HCT116 (cell line): Measurements from ENCODE around the gene KCNA2. TPM values are rescaled to one million over a fixed set of nuclear protein-coding genes. Genes with fewer than 3 reads are reported as not detected.

Experiments
- ATAC-seq: fragments of 200-7000 bp; cut with Tn5 transposase; 2 replicates; pipeline ENCODE4 v1.9.1; 2020; ENCODE audit warnings: mild to moderate bottlenecking, moderate library complexity
- BruUV-seq: library from RNA; stranded (reverse); fragments of 400-500 nt; replicated peaks from 2 replicates; lab custom pipeline; 2021; lab: Mats Ljungman, UMichigan
- CTCF ChIA-PET: fragments of 300-600 bp; sonication (Branson Sonifier 250); formaldehyde crosslinking; loops from one replicate; lab custom pipeline; 2021; ENCODE audit warnings: antibody characterized with exemption; lab: Charles Lee
- POLR2A ChIA-PET: fragments of 300-600, 350-600 bp; sonication (Branson Sonifier 250); formaldehyde crosslinking; loops from one replicate; lab custom pipeline; 2021; ENCODE audit warnings: antibody characterized with exemption; lab: Charles Lee
- RAD21 ChIA-PET, 2 experiments: fragments of 300-600 bp; sonication (Branson Sonifier 250); formaldehyde crosslinking; loops; one replicate each; lab custom pipeline; 2023; ENCODE audit warnings: low total read pairs in 2 of 2; ENCODE audit not compliant: uncharacterized antibody in 2 of 2, unreplicated experiment in 2 of 2, low non-redundant PET in 1 of 2; lab: Charles Lee
- DNase-seq: peaks from one replicate; pipeline ENCODE4 v3.0.0-alpha.2; 2010; ENCODE audit warnings: low read depth, low spot score
- H2AFZ ChIP-seq: fragments of 200-600 bp; shearing (Covaris generic), sonication (generic); 2 replicates; pipeline ENCODE4 v1.6.1; 2017; ENCODE audit warnings: low read depth, mixed run types, mixed read lengths, antibody characterized with exemption, low read length; ENCODE audit not compliant: poor library complexity, severe bottlenecking
- H3K27ac ChIP-seq: 2 replicates; pipeline ENCODE4 v1.5.1; 2012; ENCODE audit warnings: low read depth, low read length
- H3K27me3 ChIP-seq: fragments of 200-600 bp; sonication (generic); 2 replicates; pipeline ENCODE4 v1.6.1; 2016; ENCODE audit warnings: mixed run types, low read length, mixed read lengths; ENCODE audit not compliant: insufficient read depth
- H3K36me3 ChIP-seq, 2 experiments: fragments of 200-500 bp in 1 of 2; fragments of 200-600 bp in 1 of 2; sonication (Bioruptor generic) in 1 of 2; sonication (generic) in 1 of 2; 2 replicates each; pipeline versions ENCODE4 v1.5.1 to v1.6.1; 2014 to 2016; ENCODE audit warnings: low read length in 2 of 2, inconsistent platforms in 1 of 2, mixed read lengths in 1 of 2, mixed run types in 1 of 2; ENCODE audit not compliant: insufficient read depth in 2 of 2, control insufficient read depth in 1 of 2
- H3K4me1 ChIP-seq, 2 experiments: fragments of 200-600 bp in 1 of 2; sonication (generic) in 1 of 2; 2 replicates each; pipeline versions ENCODE4 v1.5.1 to v1.6.1; 2012 to 2017; ENCODE audit warnings: low read length in 2 of 2, inconsistent platforms in 1 of 2, mild to moderate bottlenecking in 1 of 2, mixed read lengths in 1 of 2, mixed run types in 1 of 2, moderate library complexity in 1 of 2; ENCODE audit not compliant: insufficient read depth in 2 of 2, control insufficient read depth in 1 of 2
- H3K4me2 ChIP-seq: fragments of 200-600 bp; sonication (generic); 2 replicates; pipeline ENCODE4 v1.6.1; 2017; ENCODE audit warnings: mixed run types, low read length, mixed read lengths
- H3K4me3 ChIP-seq, 2 experiments: fragments of 200-600 bp in 1 of 2; sonication (generic) in 1 of 2; replicated peaks in 1 of 2; 2 replicates each; pipeline ENCODE4 v1.5.1; 2011 to 2016; ENCODE audit warnings: low read length in 2 of 2, control low read depth in 1 of 2, low read depth in 1 of 2, mild to moderate bottlenecking in 1 of 2, mixed read lengths in 1 of 2, mixed run types in 1 of 2
- H3K79me2 ChIP-seq: fragments of 200-600 bp; sonication (generic); 2 replicates; pipeline ENCODE4 v1.6.1; 2017; ENCODE audit warnings: mild to moderate bottlenecking, mixed run types, low read length, moderate library complexity, mixed read lengths; ENCODE audit not compliant: insufficient read depth
- H3K9ac ChIP-seq: fragments of 200-600 bp; sonication (generic); 2 replicates; pipeline ENCODE4 v1.6.1; 2016; ENCODE audit warnings: low read length, mixed read lengths
- H3K9me2 ChIP-seq: fragments of 200-600 bp; sonication (generic), shearing (Covaris generic); 2 replicates; pipeline ENCODE4 v1.6.1; 2017; ENCODE audit warnings: mixed run types, mild to moderate bottlenecking, moderate library complexity; ENCODE audit not compliant: insufficient read depth
- H3K9me3 ChIP-seq, 2 experiments: fragments of 200-500 bp in 1 of 2; fragments of 200-600 bp in 1 of 2; sonication (Bioruptor generic) in 1 of 2; sonication (generic) in 1 of 2; 2 replicates each; pipeline ENCODE4 v1.6.1; 2014 to 2017; ENCODE audit warnings: low read length in 2 of 2, mixed read lengths in 2 of 2, inconsistent platforms in 1 of 2, low read depth in 1 of 2, mild to moderate bottlenecking in 1 of 2, mixed run types in 1 of 2, moderate library complexity in 1 of 2; ENCODE audit not compliant: control insufficient read depth in 1 of 2, insufficient read depth in 1 of 2
- H4K20me1 ChIP-seq: fragments of 200-600 bp; sonication (generic), shearing (Covaris generic); 2 replicates; pipeline ENCODE4 v1.6.1; 2017; ENCODE audit warnings: mixed run types, mild to moderate bottlenecking, moderate library complexity; ENCODE audit not compliant: insufficient read depth
- CTCF ChIP-seq, 3 experiments: fragments of 200-600 bp in 1 of 3; sonication (generic) in 1 of 3; IDR thresholded peaks in 2 of 3; conservative IDR thresholded peaks in 1 of 3; 2 replicates each; pipeline ENCODE4 v1.5.1; 2012 to 2017; ENCODE audit warnings: low read depth in 2 of 3, low read length in 2 of 3, antibody characterized with exemption in 1 of 3, borderline replicate concordance in 1 of 3, control low read depth in 1 of 3, mild to moderate bottlenecking in 1 of 3, mixed read lengths in 1 of 3, mixed run types in 1 of 3, moderate library complexity in 1 of 3; ENCODE audit not compliant: insufficient read depth in 1 of 3
- EGR1 ChIP-seq: IDR thresholded peaks from 2 replicates; pipeline ENCODE4 v1.6.1; 2012; ENCODE audit warnings: low read depth
- ELF1 ChIP-seq: IDR thresholded peaks from 2 replicates; pipeline ENCODE4 v1.6.1; 2012; ENCODE audit warnings: low read depth, borderline replicate concordance
- FOSL1 ChIP-seq: IDR thresholded peaks from 2 replicates; pipeline ENCODE4 v1.6.1; 2012; ENCODE audit warnings: low read depth
- MAX ChIP-seq: IDR thresholded peaks from 2 replicates; pipeline ENCODE4 v1.6.1; 2012
- POLR2A ChIP-seq: IDR thresholded peaks from 2 replicates; pipeline ENCODE4 v1.7.0; 2011; ENCODE audit warnings: borderline replicate concordance; ENCODE audit not compliant: insufficient read depth, insufficient read length; ENCODE audit errors: extremely low read depth
- SIN3A ChIP-seq: IDR thresholded peaks from 2 replicates; pipeline ENCODE4 v1.6.1; 2012; ENCODE audit warnings: low read depth
- SP1 ChIP-seq: IDR thresholded peaks from 2 replicates; pipeline ENCODE4 v1.6.1; 2012; ENCODE audit warnings: low read depth
- SRF ChIP-seq: IDR thresholded peaks from 2 replicates; pipeline ENCODE4 v1.6.1; 2012; ENCODE audit warnings: low read depth
- TCF7L2 ChIP-seq: IDR thresholded peaks from 2 replicates; pipeline ENCODE4 v1.7.0; 2011; ENCODE audit warnings: borderline replicate concordance, inconsistent platforms; ENCODE audit not compliant: insufficient read depth, insufficient read length; ENCODE audit errors: extremely low read depth
- ZFX ChIP-seq: fragments of 450-650 bp; IDR thresholded peaks from 2 replicates; pipeline ENCODE4 v1.6.1; 2017
- ZNF274 ChIP-seq: fragments of 200-500 bp; sonication (Bioruptor generic); IDR thresholded peaks from 2 replicates; pipeline ENCODE4 v1.6.1; 2014; ENCODE audit warnings: mild to moderate bottlenecking, low read depth, low read length, inconsistent platforms
- intact Hi-C: fragments of 100-400 bp; cut with micrococcal nuclease; formaldehyde crosslinking; loops from 2 replicates; pipeline ENCODE4 v1.10.0; 2022
- total RNA-seq: library from RNA; stranded (reverse); gene quantifications from one replicate; pipeline ENCODE4 v1.2.1, GENCODE V29; 2021; ENCODE audit not compliant: unreplicated experiment
- TF ChIP-seq, protein P1 (sequence below): IDR thresholded peaks from 2 replicates; pipeline ENCODE4 v1.6.1; 2011; ENCODE audit warnings: mild to moderate bottlenecking, low read length, moderate library complexity; ENCODE audit not compliant: insufficient replicate concordance; ENCODE audit errors: extremely low read depth

The KCNA2 gene
- total RNA-seq, 1 experiment from 2014 or later = not detected

GRCh38 chr1:110555807-110556470 lies 50.2 kb downstream of the KCNA2 start:
- CTCF ChIA-PET = no interaction called here
- no peak for ATAC-seq
- no peaks in the 10 kb centered on the region for H3K36me3 ChIP-seq
- no peak overlapping the region for H3K9ac ChIP-seq
- no peaks in the 10 kb centered on the region for H3K4me1 ChIP-seq
- H4K20me1 ChIP-seq = no peaks in the 10 kb centered on the region
- no peak overlapping the region for H3K4me2 ChIP-seq
- H3K79me2 ChIP-seq = no peaks in the 10 kb centered on the region
- no peaks in the 10 kb centered on the region for H3K9me2 ChIP-seq
- H3K27ac ChIP-seq = no peak overlapping the region
- intact Hi-C loops = no loop called here
- peaks cover 58% of the 10 kb centered on the region for H3K27me3 ChIP-seq
- POLR2A ChIA-PET = no interaction called here
- TF ChIP-seq ZFX = no peak
- DNase-seq = no peak
- RAD21 ChIA-PET = no interaction called here
- BruUV-seq = no TSS peak
- H3K9me3 ChIP-seq = no peaks in the 10 kb centered on the region
- no peak overlapping the region for H2AFZ ChIP-seq
- no peak overlapping the region for H3K4me3 ChIP-seq

GRCh38 chr1:110554871-110555801 lies 51.0 kb downstream of the KCNA2 start:
- H3K9ac ChIP-seq = no peak overlapping the region
- no peaks in the 10 kb centered on the region for H3K36me3 ChIP-seq
- H3K9me3 ChIP-seq = no peaks in the 10 kb centered on the region
- ChIA-PET RAD21 (no interaction called here), POLR2A (no interaction called here), CTCF (no interaction called here)
- peak; percentile 84 for ATAC-seq
- intact Hi-C loops = no loop called here
- no peaks in the 10 kb centered on the region for H3K9me2 ChIP-seq
- H3K4me2 ChIP-seq = no peak overlapping the region
- no peak overlapping the region for H3K4me3 ChIP-seq
- DNase-seq = no peak
- no TSS peak for BruUV-seq
- H3K27me3 ChIP-seq = peaks cover 58% of the 10 kb centered on the region
- H4K20me1 ChIP-seq = no peaks in the 10 kb centered on the region
- H3K4me1 ChIP-seq = no peaks in the 10 kb centered on the region
- H2AFZ ChIP-seq = no peak overlapping the region
- no peaks in the 10 kb centered on the region for H3K79me2 ChIP-seq
- H3K27ac ChIP-seq = no peak overlapping the region
- TF ChIP-seq, protein P1, sequence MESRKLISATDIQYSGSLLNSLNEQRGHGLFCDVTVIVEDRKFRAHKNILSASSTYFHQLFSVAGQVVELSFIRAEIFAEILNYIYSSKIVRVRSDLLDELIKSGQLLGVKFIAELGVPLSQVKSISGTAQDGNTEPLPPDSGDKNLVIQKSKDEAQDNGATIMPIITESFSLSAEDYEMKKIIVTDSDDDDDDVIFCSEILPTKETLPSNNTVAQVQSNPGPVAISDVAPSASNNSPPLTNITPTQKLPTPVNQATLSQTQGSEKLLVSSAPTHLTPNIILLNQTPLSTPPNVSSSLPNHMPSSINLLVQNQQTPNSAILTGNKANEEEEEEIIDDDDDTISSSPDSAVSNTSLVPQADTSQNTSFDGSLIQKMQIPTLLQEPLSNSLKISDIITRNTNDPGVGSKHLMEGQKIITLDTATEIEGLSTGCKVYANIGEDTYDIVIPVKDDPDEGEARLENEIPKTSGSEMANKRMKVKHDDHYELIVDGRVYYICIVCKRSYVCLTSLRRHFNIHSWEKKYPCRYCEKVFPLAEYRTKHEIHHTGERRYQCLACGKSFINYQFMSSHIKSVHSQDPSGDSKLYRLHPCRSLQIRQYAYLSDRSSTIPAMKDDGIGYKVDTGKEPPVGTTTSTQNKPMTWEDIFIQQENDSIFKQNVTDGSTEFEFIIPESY = no peak
- TF ChIP-seq SRF = no peak
- no peak for TF ChIP-seq MAX
- TF ChIP-seq TCF7L2 = no peak
- TF ChIP-seq ELF1 = no peak
- TF ChIP-seq SP1 = no peak
- TF ChIP-seq FOSL1 = no peak
- no peak for TF ChIP-seq SIN3A
- peak; percentile 57 for TF ChIP-seq EGR1
- TF ChIP-seq POLR2A = no peak
- no peak for TF ChIP-seq ZNF274
- TF ChIP-seq CTCF (IDR thresholded peaks at IDR 0.05 in 2 of 3, conservative IDR thresholded peaks at IDR 0.05 in 1 of 3; ENCODE audit: borderline replicate concordance in 1 of 3, insufficient read depth in 1 of 3, low read depth in 2 of 3, low read length in 2 of 3) = peak in 2 of 3 experiments; percentile 42 to 54; a peak in 4 of 6 replicates
